IMR-90 (cell line): ENCODE measurements around the gene P3R3URF. TPM values are rescaled to one million over a fixed set of nuclear protein-coding genes. Genes with fewer than 3 reads are reported as not detected.

Source experiments
- ATAC-seq: fragments of 200-7000 bp; cut with Tn5 transposase; 2 replicates; pipeline ENCODE4 v1.9.1; 2020; ENCODE audit warnings: low read depth, mild to moderate bottlenecking, moderate library complexity
- BruUV-seq: library from RNA; stranded (reverse); fragments of 400-500 nt; replicated peaks from 2 replicates; lab custom pipeline; 2021; lab: Mats Ljungman, UMichigan
- CTCF ChIA-PET: fragments of 300-600 bp; formaldehyde crosslinking; extraction: SDS; loops from one replicate; lab custom pipeline; 2021; ENCODE audit warnings: antibody characterized with exemption; lab: Yijun Ruan, JAX
- POLR2A ChIA-PET: fragments of 300-600 bp; sonication (Branson Sonifier 250); formaldehyde crosslinking; loops from one replicate; lab custom pipeline; 2022; ENCODE audit warnings: antibody characterized with exemption; ENCODE audit not compliant: unreplicated experiment; lab: Charles Lee
- DNase-seq: peaks from one replicate; pipeline ENCODE4 v3.0.0; 2013
- H2AFZ ChIP-seq: replicated peaks from 2 replicates; pipeline ENCODE3; 2013; ENCODE audit warnings: low read length, mild to moderate bottlenecking; ENCODE audit not compliant: poor library complexity
- H2AK5ac ChIP-seq: 2 replicates; pipeline ENCODE4 v1.6.1; 2013; ENCODE audit warnings: low read depth, low read length, inconsistent platforms
- H2AK9ac ChIP-seq: replicated peaks from 2 replicates; pipeline ENCODE3; 2013; ENCODE audit warnings: mild to moderate bottlenecking, low read depth, low read length, moderate library complexity; ENCODE audit not compliant: poor library complexity
- H2BK120ac ChIP-seq: 2 replicates; pipeline ENCODE4 v1.6.1; 2013; ENCODE audit warnings: low read depth, low read length, inconsistent platforms
- H2BK15ac ChIP-seq: 3 replicates; pipeline ENCODE4 v1.6.1; 2013; ENCODE audit warnings: low read depth, low read length, inconsistent platforms
- H2BK20ac ChIP-seq: 2 replicates; pipeline ENCODE4 v1.6.1; 2013; ENCODE audit warnings: low read depth, mild to moderate bottlenecking, inconsistent platforms, low read length, moderate library complexity
- H2BK5ac ChIP-seq: 2 replicates; pipeline ENCODE4 v1.6.1; 2013; ENCODE audit warnings: mild to moderate bottlenecking, low read depth, low read length, inconsistent platforms; ENCODE audit not compliant: poor library complexity, severe bottlenecking
- H3K14ac ChIP-seq: replicated peaks from 2 replicates; pipeline ENCODE4 v1.6.1; 2013; ENCODE audit warnings: low read depth, low read length, inconsistent platforms
- H3K18ac ChIP-seq: 2 replicates; pipeline ENCODE4 v1.6.1; 2013; ENCODE audit warnings: low read depth, low read length, control low read depth
- H3K23ac ChIP-seq: 2 replicates; pipeline ENCODE4 v1.6.1; 2013; ENCODE audit warnings: low read depth, low read length, inconsistent platforms
- H3K27ac ChIP-seq: 2 replicates; pipeline ENCODE4 v1.5.1; 2013; ENCODE audit warnings: mild to moderate bottlenecking, control low read depth, low read length; ENCODE audit not compliant: insufficient read depth
- H3K27me3 ChIP-seq: 2 replicates; pipeline ENCODE4 v1.6.1; 2013; ENCODE audit warnings: low read length; ENCODE audit not compliant: control insufficient read depth, insufficient read depth
- H3K36me3 ChIP-seq: 2 replicates; pipeline ENCODE4 v1.6.1; 2013; ENCODE audit warnings: low read length, mixed read lengths; ENCODE audit not compliant: control insufficient read depth, insufficient read depth
- H3K4ac ChIP-seq: 2 replicates; pipeline ENCODE4 v1.6.1; 2013; ENCODE audit warnings: low read depth, low read length, inconsistent platforms
- H3K4me1 ChIP-seq: 2 replicates; pipeline ENCODE4 v1.6.1; 2013; ENCODE audit warnings: low read length, mixed read lengths; ENCODE audit not compliant: control insufficient read depth, insufficient read depth
- H3K4me2 ChIP-seq: 2 replicates; pipeline ENCODE4 v1.6.1; 2013; ENCODE audit warnings: low read depth, mild to moderate bottlenecking, control low read depth, low read length, moderate library complexity
- H3K4me3 ChIP-seq: 2 replicates; pipeline ENCODE4 v1.5.1; 2013; ENCODE audit warnings: low read depth, mild to moderate bottlenecking, control low read depth, low read length, moderate library complexity; ENCODE audit not compliant: insufficient read depth
- H3K56ac ChIP-seq: 2 replicates; pipeline ENCODE4 v1.6.1; 2013; ENCODE audit warnings: low read length, inconsistent platforms; ENCODE audit not compliant: insufficient read depth; ENCODE audit errors: extremely low read depth
- H3K79me1 ChIP-seq, 2 experiments: 2 replicates each; pipeline ENCODE4 v1.6.1; 2013; ENCODE audit warnings: low read length in 2 of 2, inconsistent platforms in 1 of 2, low read depth in 1 of 2
- H3K9ac ChIP-seq: 2 replicates; pipeline ENCODE4 v1.6.1; 2013; ENCODE audit warnings: low read depth, low read length, control low read depth
- H3K9me1 ChIP-seq: 2 replicates; pipeline ENCODE4 v1.6.1; 2013; ENCODE audit warnings: low read length, inconsistent platforms; ENCODE audit not compliant: insufficient read depth
- H3K9me3 ChIP-seq: 2 replicates; pipeline ENCODE4 v1.6.1; 2013; ENCODE audit warnings: low read length; ENCODE audit not compliant: control insufficient read depth, insufficient read depth
- H4K20me1 ChIP-seq: 2 replicates; pipeline ENCODE4 v1.6.1; 2013; ENCODE audit warnings: low read length, inconsistent platforms; ENCODE audit not compliant: insufficient read depth
- H4K5ac ChIP-seq: 2 replicates; pipeline ENCODE4 v1.6.1; 2013; ENCODE audit warnings: mild to moderate bottlenecking, low read depth, low read length, control low read depth
- H4K8ac ChIP-seq, 2 experiments: 2 replicates each; pipeline ENCODE4 v1.6.1; 2013; ENCODE audit warnings: low read depth in 2 of 2, low read length in 2 of 2, control low read depth in 1 of 2, inconsistent platforms in 1 of 2
- H4K91ac ChIP-seq: 2 replicates; pipeline ENCODE4 v1.6.1; 2013; ENCODE audit warnings: low read depth, low read length, inconsistent platforms; ENCODE audit not compliant: insufficient read depth
- BHLHE40 ChIP-seq: fragments of 150-350 bp; IDR thresholded peaks from 2 replicates; pipeline ENCODE4 v1.6.1; 2016; ENCODE audit warnings: mild to moderate bottlenecking, low read depth, low read length
- CEBPB ChIP-seq: IDR thresholded peaks from 2 replicates; pipeline ENCODE4 v1.6.1; 2012; ENCODE audit warnings: low read depth, low read length, improper control_type of control experiment
- FOS ChIP-seq: fragments of 150-350 bp; IDR thresholded peaks from 2 replicates; pipeline ENCODE4 v1.6.1; 2016; ENCODE audit warnings: low read depth, low read length
- MAFK ChIP-seq: IDR thresholded peaks from 2 replicates; pipeline ENCODE4 v1.6.1; 2012; ENCODE audit warnings: low read depth, low read length, improper control_type of control experiment
- MAZ ChIP-seq: IDR thresholded peaks from 2 replicates; pipeline ENCODE4 v1.6.1; 2012; ENCODE audit warnings: low read depth, mild to moderate bottlenecking, low read length, improper control_type of control experiment, moderate library complexity, borderline replicate concordance
- POLR2A ChIP-seq: IDR thresholded peaks from 2 replicates; pipeline ENCODE4 v1.6.1; 2012; ENCODE audit warnings: mild to moderate bottlenecking, low read depth, low read length
- RAD21 ChIP-seq: IDR thresholded peaks from 2 replicates; pipeline ENCODE4 v1.6.1; 2012; ENCODE audit warnings: low read length, improper control_type of control experiment
- RCOR1 ChIP-seq: IDR thresholded peaks from 2 replicates; pipeline ENCODE4 v1.6.1; 2012; ENCODE audit warnings: mild to moderate bottlenecking, low read length, improper control_type of control experiment; ENCODE audit not compliant: insufficient replicate concordance
- RFX5 ChIP-seq: IDR thresholded peaks from 2 replicates; pipeline ENCODE4 v1.8.0; 2012; ENCODE audit warnings: low read depth, mild to moderate bottlenecking, low read length, moderate library complexity
- SMC3 ChIP-seq: fragments of 150-350 bp; IDR thresholded peaks from 2 replicates; pipeline ENCODE4 v1.6.1; 2016; ENCODE audit warnings: low read depth, mild to moderate bottlenecking, antibody characterized with exemption, low read length, moderate library complexity
- whole genome bisulfite sequencing, 2 experiments: methylation state at CpG; one replicate each; pipeline versions ENCODE4 v1.1.5 to v1.1.7; 2013; ENCODE audit warnings: missing lambda C conversion rate in 2 of 2; ENCODE audit not compliant: insufficient read length in 1 of 2; ENCODE audit errors: extremely low coverage in 2 of 2; 5-methylcytosine and 5-hydroxymethylcytosine counted together
- dilution Hi-C: fragments of 300-500 bp; cut with HindIII; formaldehyde crosslinking; loops from one replicate; pipeline ENCODE4 v1.14.3; 2018; ENCODE audit warnings: low sequenced_read_pairs; ENCODE audit not compliant: unreplicated experiment
- in situ Hi-C: fragments of 300-500 bp; cut with MboI; formaldehyde crosslinking; loops from 3 replicates; pipeline ENCODE4 v1.14.3; 2019; ENCODE audit warnings: low sequenced_read_pairs, inconsistent platforms, mixed read lengths
- intact Hi-C: fragments of 100-400 bp; cut with micrococcal nuclease; formaldehyde crosslinking; loops from 2 replicates; pipeline ENCODE4 v1.10.0; 2022
- polyA plus RNA-seq, 3 experiments: library from polyadenylated mRNA; depleted of rRNA; stranded (reverse); fragments of >200 nt; gene quantifications; 2 replicates each; pipeline ENCODE4 v1.2.3, GENCODE V29; 2012; ENCODE audit warnings: low replicate concordance in 1 of 3
- total RNA-seq: library from RNA; depleted of rRNA; stranded (reverse); fragments of >200 nt; gene quantifications from 2 replicates; pipeline ENCODE4 v1.2.3, GENCODE V29; 2012
- TF ChIP-seq, protein P1 (sequence below): conservative IDR thresholded peaks from 2 replicates; pipeline ENCODE4 v1.5.1; 2012; ENCODE audit warnings: mild to moderate bottlenecking, low read depth, low read length, improper control_type of control experiment
- TF ChIP-seq, protein P2 (sequence below): fragments of 150-350 bp; IDR thresholded peaks from 2 replicates; pipeline ENCODE4 v1.6.1; 2017; ENCODE audit warnings: mild to moderate bottlenecking, antibody characterized with exemption, low read length, low read depth
- TF ChIP-seq, protein P3 (sequence below): fragments of 150-350 bp; IDR thresholded peaks from 2 replicates; pipeline ENCODE4 v1.6.1; 2016; ENCODE audit warnings: low read depth, mild to moderate bottlenecking, low read length, moderate library complexity, borderline replicate concordance

The P3R3URF gene
- total and polyA plus RNA-seq, 2 of the 4 experiments (the other 2 are of a cell fraction) = not detected

DNA sequence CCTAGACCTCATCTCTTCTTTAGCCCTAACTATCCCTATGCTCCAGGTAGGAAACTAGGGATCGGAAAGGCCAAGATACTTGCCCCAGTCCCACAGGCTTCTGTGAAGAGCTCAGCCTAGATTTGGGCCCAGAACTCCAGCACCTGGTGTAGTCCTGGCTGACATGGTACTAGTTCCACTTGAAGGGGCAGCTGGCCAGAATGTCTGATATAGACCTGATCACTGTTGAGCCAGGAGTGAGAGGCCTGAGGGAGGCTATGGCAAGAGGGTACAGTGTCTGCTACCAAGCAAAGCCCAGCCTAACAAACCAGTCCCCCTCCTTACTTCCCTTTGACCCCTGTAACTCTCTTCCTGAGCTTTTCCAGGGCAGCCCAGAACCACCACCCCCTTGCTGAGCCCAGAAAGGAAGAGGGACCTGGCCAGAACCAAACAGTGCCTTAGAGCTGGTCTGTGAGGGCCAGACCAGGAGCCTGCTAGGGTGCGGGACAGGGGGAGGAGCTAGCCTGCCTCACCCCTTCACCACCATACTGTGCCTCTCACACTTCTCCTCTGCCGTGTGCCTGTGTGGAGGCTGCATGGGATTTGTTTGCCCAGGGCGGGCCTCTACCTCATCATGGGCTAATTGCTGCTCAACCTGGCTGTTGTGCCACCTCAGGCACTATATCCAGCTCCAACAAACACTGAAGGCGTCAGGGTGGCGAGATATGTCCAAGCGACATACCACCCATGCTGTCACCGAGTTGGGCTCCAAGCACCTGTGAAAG is 11.0 kb upstream of the P3R3URF start (continued):
- TF ChIP-seq MAZ = no peak

DNA sequence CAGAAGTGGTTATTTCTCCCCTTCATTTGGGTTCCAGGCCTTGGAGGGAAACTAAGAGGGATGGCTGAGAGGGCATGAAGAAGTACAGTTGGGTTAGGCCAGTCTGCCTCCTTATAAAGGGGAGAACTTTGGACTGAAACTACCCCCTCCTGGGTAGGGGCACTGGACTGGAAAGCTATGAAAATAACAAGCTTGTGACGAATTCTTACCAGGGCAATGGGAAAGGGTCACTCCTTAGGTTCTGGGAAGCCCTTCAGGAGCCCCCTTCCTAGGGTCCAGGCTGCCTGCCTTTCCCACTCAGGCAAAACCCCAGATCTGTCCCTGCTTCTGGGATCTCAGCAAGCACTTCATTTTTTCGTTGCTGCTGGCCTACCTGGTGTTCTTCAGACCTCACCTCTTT is 9.8 kb upstream of the P3R3URF start:
- H3K4me1 ChIP-seq = peaks cover 20% of the 10 kb centered on the region
- no peaks in the 10 kb centered on the region for H4K20me1 ChIP-seq
- no peak overlapping the region for H4K8ac ChIP-seq
- no peak overlapping the region for H3K18ac ChIP-seq
- in situ Hi-C loops (no loop called here), dilution Hi-C loops (loop anchor here (25.0 kb wide), 1 partner anchor 149 kb away; no protein-coding TSS in a partner anchor), intact Hi-C loops (no loop called here)
- H3K79me1 ChIP-seq = peaks cover 0 to 9% of the 10 kb centered on the region in 2 experiments; a peak in 1 of 4 replicates
- TF ChIP-seq RAD21 (no peak), BHLHE40 (no peak), SMC3 (no peak), MAFK (no peak), RCOR1 (no peak), POLR2A (no peak), RFX5 (no peak), FOS (no peak), CEBPB (no peak), MAZ (no peak)
- TF ChIP-seq, protein P1, sequence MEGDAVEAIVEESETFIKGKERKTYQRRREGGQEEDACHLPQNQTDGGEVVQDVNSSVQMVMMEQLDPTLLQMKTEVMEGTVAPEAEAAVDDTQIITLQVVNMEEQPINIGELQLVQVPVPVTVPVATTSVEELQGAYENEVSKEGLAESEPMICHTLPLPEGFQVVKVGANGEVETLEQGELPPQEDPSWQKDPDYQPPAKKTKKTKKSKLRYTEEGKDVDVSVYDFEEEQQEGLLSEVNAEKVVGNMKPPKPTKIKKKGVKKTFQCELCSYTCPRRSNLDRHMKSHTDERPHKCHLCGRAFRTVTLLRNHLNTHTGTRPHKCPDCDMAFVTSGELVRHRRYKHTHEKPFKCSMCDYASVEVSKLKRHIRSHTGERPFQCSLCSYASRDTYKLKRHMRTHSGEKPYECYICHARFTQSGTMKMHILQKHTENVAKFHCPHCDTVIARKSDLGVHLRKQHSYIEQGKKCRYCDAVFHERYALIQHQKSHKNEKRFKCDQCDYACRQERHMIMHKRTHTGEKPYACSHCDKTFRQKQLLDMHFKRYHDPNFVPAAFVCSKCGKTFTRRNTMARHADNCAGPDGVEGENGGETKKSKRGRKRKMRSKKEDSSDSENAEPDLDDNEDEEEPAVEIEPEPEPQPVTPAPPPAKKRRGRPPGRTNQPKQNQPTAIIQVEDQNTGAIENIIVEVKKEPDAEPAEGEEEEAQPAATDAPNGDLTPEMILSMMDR = no peak
- TF ChIP-seq, protein P2, sequence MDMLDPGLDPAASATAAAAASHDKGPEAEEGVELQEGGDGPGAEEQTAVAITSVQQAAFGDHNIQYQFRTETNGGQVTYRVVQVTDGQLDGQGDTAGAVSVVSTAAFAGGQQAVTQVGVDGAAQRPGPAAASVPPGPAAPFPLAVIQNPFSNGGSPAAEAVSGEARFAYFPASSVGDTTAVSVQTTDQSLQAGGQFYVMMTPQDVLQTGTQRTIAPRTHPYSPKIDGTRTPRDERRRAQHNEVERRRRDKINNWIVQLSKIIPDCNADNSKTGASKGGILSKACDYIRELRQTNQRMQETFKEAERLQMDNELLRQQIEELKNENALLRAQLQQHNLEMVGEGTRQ = no peak
- TF ChIP-seq, protein P3, sequence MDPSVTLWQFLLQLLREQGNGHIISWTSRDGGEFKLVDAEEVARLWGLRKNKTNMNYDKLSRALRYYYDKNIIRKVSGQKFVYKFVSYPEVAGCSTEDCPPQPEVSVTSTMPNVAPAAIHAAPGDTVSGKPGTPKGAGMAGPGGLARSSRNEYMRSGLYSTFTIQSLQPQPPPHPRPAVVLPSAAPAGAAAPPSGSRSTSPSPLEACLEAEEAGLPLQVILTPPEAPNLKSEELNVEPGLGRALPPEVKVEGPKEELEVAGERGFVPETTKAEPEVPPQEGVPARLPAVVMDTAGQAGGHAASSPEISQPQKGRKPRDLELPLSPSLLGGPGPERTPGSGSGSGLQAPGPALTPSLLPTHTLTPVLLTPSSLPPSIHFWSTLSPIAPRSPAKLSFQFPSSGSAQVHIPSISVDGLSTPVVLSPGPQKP = no peak
- ATAC-seq = no peak
- peaks cover 25% of the 10 kb centered on the region for H3K9me1 ChIP-seq
- no peak overlapping the region for H3K23ac ChIP-seq
- no peak overlapping the region for H2AK5ac ChIP-seq
- no peak overlapping the region for H2BK20ac ChIP-seq
- no peak overlapping the region for H3K4me2 ChIP-seq
- H4K91ac ChIP-seq = no peak overlapping the region
- POLR2A ChIA-PET = no interaction called here
- H3K56ac ChIP-seq = no peak overlapping the region
- WGBS, 2 experiments = no CpG with 5 or more reads among the region's 2 CpGs
- no peaks in the 10 kb centered on the region for H3K27me3 ChIP-seq
- H4K5ac ChIP-seq = no peak overlapping the region
- no peak overlapping the region for H3K4ac ChIP-seq
- H3K36me3 ChIP-seq = peaks cover 25% of the 10 kb centered on the region
- no peak overlapping the region for H3K14ac ChIP-seq
- no peak overlapping the region for H2BK5ac ChIP-seq
- H2AFZ ChIP-seq = no peak overlapping the region
- BruUV-seq = no TSS peak
- CTCF ChIA-PET = no interaction called here
- no peak overlapping the region for H3K4me3 ChIP-seq
- H2AK9ac ChIP-seq = peak overlapping the region; percentile 30
- no peak overlapping the region for H2BK120ac ChIP-seq
- H3K27ac ChIP-seq = no peak overlapping the region
- no peak overlapping the region for H2BK15ac ChIP-seq
- H3K9ac ChIP-seq = no peak overlapping the region
- H3K9me3 ChIP-seq = no peaks in the 10 kb centered on the region
- no peak for DNase-seq
